HepG2 (cell line): Measurements from ENCODE around the gene CALD1. TPM values are rescaled to one million over a fixed set of nuclear protein-coding genes. Genes with fewer than 3 reads are reported as not detected.

ENCODE experiments used
- ARNTL ChIP-seq: sonication (generic); formaldehyde crosslinking; IDR thresholded peaks from 2 replicates; pipeline ENCODE4 v1.4.0; 2020; ENCODE audit warnings: mild to moderate bottlenecking, missing genetic modification reagents
- CENPX ChIP-seq: sonication (generic); formaldehyde crosslinking; IDR thresholded peaks from 2 replicates; pipeline ENCODE4 v1.9.0; 2021; ENCODE audit warnings: mild to moderate bottlenecking, missing genetic modification reagents, moderate library complexity
- GTF3A ChIP-seq: sonication (generic); formaldehyde crosslinking; conservative IDR thresholded peaks from 2 replicates; pipeline ENCODE4 v1.4.0; 2020; ENCODE audit warnings: mild to moderate bottlenecking, missing genetic modification reagents
- HOXA7 ChIP-seq: sonication (generic); formaldehyde crosslinking; IDR thresholded peaks from 2 replicates; pipeline ENCODE4 v1.8.1; 2022; ENCODE audit warnings: mild to moderate bottlenecking, missing genetic modification reagents, moderate library complexity
- IRX3 ChIP-seq: sonication (generic); formaldehyde crosslinking; IDR thresholded peaks from 2 replicates; pipeline ENCODE4 v1.8.1; 2023; ENCODE audit warnings: mild to moderate bottlenecking, low read depth, missing genetic modification reagents, borderline replicate concordance
- KLF16 ChIP-seq, 2 experiments: sonication (generic) in 1 of 2; formaldehyde crosslinking in 1 of 2; IDR thresholded peaks; 2 replicates each; pipeline versions ENCODE4 v1.6.1 to v1.8.0; 2016 to 2023; ENCODE audit warnings: missing genetic modification reagents in 2 of 2, missing compliant biosample characterization in 1 of 2
- NFRKB ChIP-seq: fragments of 450-650 bp; IDR thresholded peaks from 2 replicates; pipeline ENCODE4 v1.6.1; 2017
- POLR2AphosphoS2 ChIP-seq: IDR thresholded peaks from 2 replicates; pipeline ENCODE4 v1.6.1; 2011; ENCODE audit warnings: low read depth, low read length, improper control_type of control experiment
- SOX6 ChIP-seq, 2 experiments: fragments of 450-650 bp in 1 of 2; sonication (generic) in 1 of 2; formaldehyde crosslinking in 1 of 2; IDR thresholded peaks; 2 replicates each; pipeline versions ENCODE4 v1.4.0 to v1.6.1; 2017 to 2020; ENCODE audit warnings: antibody characterized with exemption in 1 of 2, mild to moderate bottlenecking in 1 of 2, missing genetic modification reagents in 1 of 2
- TAF15 ChIP-seq: fragments of 200-400 bp; formaldehyde crosslinking; IDR thresholded peaks from one replicate; pipeline ENCODE4 v1.6.1; 2018; ENCODE audit warnings: mild to moderate bottlenecking, low read depth, low read length; ENCODE audit not compliant: poor library complexity, severe bottlenecking
- ZBTB20 ChIP-seq: sonication (generic); formaldehyde crosslinking; IDR thresholded peaks from 2 replicates; pipeline ENCODE4 v1.8.1; 2023; ENCODE audit warnings: missing genetic modification reagents, low read depth, mild to moderate bottlenecking, borderline replicate concordance
- ZBTB40 ChIP-seq, 2 experiments: fragments of 450-650 bp in 1 of 2; sonication (generic) in 1 of 2; formaldehyde crosslinking in 1 of 2; IDR thresholded peaks; 2 replicates each; pipeline versions ENCODE4 v1.6.1 to v1.8.0; 2016 to 2022; ENCODE audit warnings: antibody characterized with exemption in 1 of 2, mild to moderate bottlenecking in 1 of 2, missing genetic modification reagents in 1 of 2
- ZNF317 ChIP-seq: sonication (generic); formaldehyde crosslinking; IDR thresholded peaks from 2 replicates; pipeline ENCODE4 v1.5.0; 2020; ENCODE audit warnings: mild to moderate bottlenecking, missing genetic modification reagents
- ZNF451 ChIP-seq: sonication (generic); formaldehyde crosslinking; IDR thresholded peaks from 2 replicates; pipeline ENCODE4 v1.5.0; 2020; ENCODE audit warnings: mild to moderate bottlenecking, missing genetic modification reagents
- ZNF644 ChIP-seq: IDR thresholded peaks from 2 replicates; pipeline ENCODE4 v1.6.1; 2016; ENCODE audit warnings: low read depth
- ZSCAN25 ChIP-seq: sonication (generic); formaldehyde crosslinking; IDR thresholded peaks from 2 replicates; pipeline ENCODE4 v1.8.0; 2022; ENCODE audit warnings: mild to moderate bottlenecking, missing genetic modification reagents
- ZSCAN29 ChIP-seq: sonication (generic); formaldehyde crosslinking; conservative IDR thresholded peaks from 2 replicates; pipeline ENCODE4 v1.4.0; 2020; ENCODE audit warnings: mild to moderate bottlenecking, missing genetic modification reagents
- polyA plus RNA-seq, 8 experiments: library from polyadenylated mRNA; depleted of rRNA in 3 of 8; stranded (reverse) in 7 of 8; unstranded in 1 of 8; fragments of >200 nt; fragmentation: Illumina TruSeq in 4 of 8; extraction: Trizol in 4 of 8; gene quantifications; 2 replicates each; pipeline versions ENCODE4 v1.2.1 to v1.2.3, GENCODE V29; 2011 to 2016; ENCODE audit warnings: low read depth in 4 of 8, missing spikeins in 1 of 8, mixed read lengths in 1 of 8; ENCODE audit not compliant: insufficient read depth in 1 of 8
- total RNA-seq, 5 experiments: library from RNA; depleted of rRNA; stranded (reverse); fragments of >200 nt; fragmentation: Illumina TruSeq; extraction: Trizol; gene quantifications; 2 replicates each; pipeline ENCODE4 v1.2.3, GENCODE V29; 2016; ENCODE audit warnings: low read depth in 1 of 5
- TF ChIP-seq, protein P1 (sequence below): sonication (generic); formaldehyde crosslinking; IDR thresholded peaks from 2 replicates; pipeline ENCODE4 v1.4.0; 2020; ENCODE audit warnings: missing genetic modification reagents

The CALD1 gene
- total and polyA plus RNA-seq, 2 of the 13 experiments (the other 11 are each of a cell fraction or from before 2014, with no cell fraction given) = 53.0 to 112 TPM

GRCh38 chr7:134986363-134987251 lies 207.2 kb downstream of the CALD1 start, which contains the start of gene AGBL3 (continued):
- TF ChIP-seq ZBTB40 (IDR thresholded peaks at IDR 0.05) = no peak
- TF ChIP-seq ZBTB40 (CRISPR knock-in tag; IDR thresholded peaks at IDR 0.05) = peak; percentile 92
- no peak for TF ChIP-seq TAF15
- TF ChIP-seq, protein P1, sequence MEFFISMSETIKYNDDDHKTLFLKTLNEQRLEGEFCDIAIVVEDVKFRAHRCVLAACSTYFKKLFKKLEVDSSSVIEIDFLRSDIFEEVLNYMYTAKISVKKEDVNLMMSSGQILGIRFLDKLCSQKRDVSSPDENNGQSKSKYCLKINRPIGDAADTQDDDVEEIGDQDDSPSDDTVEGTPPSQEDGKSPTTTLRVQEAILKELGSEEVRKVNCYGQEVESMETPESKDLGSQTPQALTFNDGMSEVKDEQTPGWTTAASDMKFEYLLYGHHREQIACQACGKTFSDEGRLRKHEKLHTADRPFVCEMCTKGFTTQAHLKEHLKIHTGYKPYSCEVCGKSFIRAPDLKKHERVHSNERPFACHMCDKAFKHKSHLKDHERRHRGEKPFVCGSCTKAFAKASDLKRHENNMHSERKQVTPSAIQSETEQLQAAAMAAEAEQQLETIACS (CRISPR knock-in tag) = peak; percentile 46; the same call in 1 of the 2 replicates
- no peak; the same call in 1 of the 2 replicates for TF ChIP-seq ZBTB20
- peak; percentile 74 for TF ChIP-seq IRX3 (CRISPR knock-in tag)
- TF ChIP-seq HOXA7 (CRISPR knock-in tag) = no peak
- TF ChIP-seq SOX6 (IDR thresholded peaks at IDR 0.05) = no peak
- peak; percentile 74 for TF ChIP-seq SOX6 (CRISPR knock-in tag; IDR thresholded peaks at IDR 0.05)
- TF ChIP-seq ZNF317 (CRISPR knock-in tag) = peak; percentile 28; the same call in 1 of the 2 replicates
- 0 out of 2 replicates have a peak, but pooled peaks have one; percentile 35 for TF ChIP-seq ZNF451 (CRISPR knock-in tag)
- TF ChIP-seq GTF3A (CRISPR knock-in tag) = no peak
- TF ChIP-seq CENPX (CRISPR knock-in tag) = no peak
- 0 out of 2 replicates have a peak, but pooled peaks have one; percentile 18 for TF ChIP-seq ZSCAN25
- peak; percentile 72; the same call in 1 of the 2 replicates for TF ChIP-seq ARNTL (CRISPR knock-in tag)
- TF ChIP-seq KLF16 (CRISPR knock-in tag; IDR thresholded peaks at IDR 0.05) = peak in 1 of 2 experiments; percentile 35; a peak in 1 of 4 replicates
- no peak for TF ChIP-seq POLR2AphosphoS2
- TF ChIP-seq NFRKB = no peak
- peak; percentile 31; the same call in 1 of the 2 replicates for TF ChIP-seq ZNF644 (CRISPR knock-in tag)
- peak; percentile 89 for TF ChIP-seq ZSCAN29 (CRISPR knock-in tag)
